Panc1 (cell line): Measurements from ENCODE around the gene AK2. TPM values are rescaled to one million over a fixed set of nuclear protein-coding genes. Genes with fewer than 3 reads are reported as not detected.

Source experiments
- ATAC-seq: fragments of 200-7000 bp; cut with Tn5 transposase; 2 replicates; pipeline ENCODE4 v1.9.1; 2020; ENCODE audit warnings: mild to moderate bottlenecking, moderate library complexity
- BruUV-seq: library from RNA; stranded (reverse); fragments of 400-500 nt; replicated peaks from 2 replicates; lab custom pipeline; 2021; lab: Mats Ljungman, UMichigan
- CTCF ChIA-PET: fragments of 300-600 bp; sonication (Branson Sonifier 250); formaldehyde crosslinking; loops from one replicate; lab custom pipeline; 2022; ENCODE audit warnings: antibody characterized with exemption; lab: Charles Lee
- POLR2A ChIA-PET: fragments of 300-600 bp; sonication (Branson Sonifier 250); formaldehyde crosslinking; loops from one replicate; lab custom pipeline; 2022; ENCODE audit warnings: antibody characterized with exemption; lab: Charles Lee
- DNase-seq: peaks from one replicate; pipeline ENCODE4 v3.0.0-alpha.2; 2010; ENCODE audit warnings: low read depth, low spot score
- H3K27ac ChIP-seq: 2 replicates; pipeline ENCODE4 v1.5.1; 2011; ENCODE audit warnings: mild to moderate bottlenecking, low read length, inconsistent platforms
- H3K27me3 ChIP-seq: fragments of 200-500 bp; sonication (Bioruptor generic); 2 replicates; pipeline ENCODE4 v1.6.0; 2014; ENCODE audit warnings: low read length, inconsistent platforms; ENCODE audit not compliant: control insufficient read depth, insufficient read depth
- H3K36me3 ChIP-seq: fragments of 200-500 bp; sonication (Bioruptor generic); 2 replicates; pipeline ENCODE4 v1.5.1; 2014; ENCODE audit warnings: inconsistent platforms, mild to moderate bottlenecking, low read length, moderate library complexity; ENCODE audit not compliant: control insufficient read depth, insufficient read depth
- H3K4me1 ChIP-seq: 2 replicates; pipeline ENCODE4 v1.5.1; 2011; ENCODE audit warnings: inconsistent platforms, mild to moderate bottlenecking, low read length, moderate library complexity; ENCODE audit not compliant: control insufficient read depth, insufficient read depth
- H3K4me3 ChIP-seq, 2 experiments: 2 replicates each; pipeline ENCODE4 v1.5.1; 2011 to 2012; ENCODE audit warnings: low read depth in 2 of 2, low read length in 2 of 2, mild to moderate bottlenecking in 2 of 2, inconsistent platforms in 1 of 2, moderate library complexity in 1 of 2
- H3K9me3 ChIP-seq: fragments of 200-500 bp; sonication (Bioruptor generic); 2 replicates; pipeline ENCODE4 v1.5.1; 2014; ENCODE audit warnings: low read depth, mild to moderate bottlenecking, inconsistent platforms, low read length, moderate library complexity; ENCODE audit not compliant: control insufficient read depth, insufficient read depth
- POLR2AphosphoS5 ChIP-seq: IDR thresholded peaks from 2 replicates; pipeline ENCODE4 v1.6.1; 2012; ENCODE audit warnings: mild to moderate bottlenecking, low read depth, low read length, moderate library complexity
- SIN3A ChIP-seq: IDR thresholded peaks from 2 replicates; pipeline ENCODE4 v1.6.1; 2012; ENCODE audit warnings: low read depth, mild to moderate bottlenecking, low read length, moderate library complexity, borderline replicate concordance; ENCODE audit not compliant: insufficient read depth
- TCF7L2 ChIP-seq: IDR thresholded peaks from 2 replicates; pipeline ENCODE4 v1.6.1; 2011; ENCODE audit warnings: mild to moderate bottlenecking, low read depth, low read length, inconsistent platforms
- in situ Hi-C: cut with HindIII; loops from 2 replicates; pipeline ENCODE4 v1.10.0; 2016; ENCODE audit warnings: low sequenced_read_pairs, low pct_unique_long_range_greater_than_20kb
- intact Hi-C: fragments of 100-400 bp; cut with micrococcal nuclease; formaldehyde crosslinking; loops from one replicate; pipeline ENCODE4 v1.10.0; 2022; ENCODE audit not compliant: unreplicated experiment
- total RNA-seq: library from RNA; stranded (reverse); gene quantifications from one replicate; pipeline ENCODE4 v1.2.1, GENCODE V29; 2021; ENCODE audit not compliant: unreplicated experiment
- TF ChIP-seq, protein P1 (sequence below): fragments of 450-650 bp; IDR thresholded peaks from 2 replicates; pipeline ENCODE4 v1.5.1; 2017; ENCODE audit warnings: mild to moderate bottlenecking
- TF ChIP-seq, protein P2 (sequence below), 2 experiments: IDR thresholded peaks; 2 replicates each; pipeline ENCODE4 v1.6.1; 2011 to 2012; ENCODE audit warnings: low read depth in 2 of 2, control low read depth in 1 of 2, low read length in 1 of 2, mild to moderate bottlenecking in 1 of 2, moderate library complexity in 1 of 2; ENCODE audit not compliant: insufficient read depth in 1 of 2

The AK2 gene
- total RNA-seq, 1 experiment from 2014 or later: 213 TPM

DNA sequence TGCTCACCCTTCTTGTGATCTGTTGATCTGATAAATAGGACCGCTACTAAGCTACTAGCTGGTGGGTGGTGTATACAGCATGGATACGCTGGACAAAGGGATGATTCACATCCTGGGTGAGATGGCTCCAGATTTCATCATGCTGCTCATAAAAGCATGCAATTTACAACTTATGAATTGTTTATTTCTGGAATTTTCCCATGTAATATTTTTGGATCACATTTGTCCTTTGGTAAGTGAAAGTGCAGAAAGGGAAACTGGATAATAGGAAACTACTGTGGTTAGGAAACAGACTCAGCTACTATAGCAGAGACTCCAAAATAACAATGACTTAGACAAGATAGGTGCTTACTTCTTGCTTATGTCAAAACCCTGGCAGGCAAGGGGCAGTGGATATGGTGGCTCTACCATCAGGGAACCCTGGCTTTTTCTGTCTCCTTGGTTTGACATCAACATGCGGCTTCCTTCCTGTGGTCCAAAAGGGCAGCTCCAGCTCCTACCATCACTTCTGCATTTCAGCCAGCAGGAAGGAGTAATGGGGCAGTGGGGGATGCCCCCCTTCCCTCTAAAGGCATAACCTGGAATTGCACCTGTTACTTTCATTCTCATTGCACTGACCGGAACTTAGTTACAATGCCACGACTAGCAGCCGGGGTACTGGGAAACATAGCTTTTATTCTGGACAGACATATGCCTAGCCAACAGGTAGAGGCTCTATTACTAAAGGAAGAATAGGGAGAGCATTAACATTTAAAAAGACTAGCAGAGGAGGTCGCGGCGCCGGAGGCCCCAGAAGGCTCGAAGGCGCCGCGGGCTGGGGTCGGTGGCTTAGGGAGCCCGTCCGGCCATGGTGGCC lies 13.8 kb upstream of the AK2 start:
- in situ Hi-C loops (no loop called here), intact Hi-C loops (no loop called here)
- CTCF ChIA-PET: interaction anchor here (0.5 kb wide), 1 partner anchor 212 kb away, joined by 6 read pairs; no protein-coding TSS in a partner anchor

DNA sequence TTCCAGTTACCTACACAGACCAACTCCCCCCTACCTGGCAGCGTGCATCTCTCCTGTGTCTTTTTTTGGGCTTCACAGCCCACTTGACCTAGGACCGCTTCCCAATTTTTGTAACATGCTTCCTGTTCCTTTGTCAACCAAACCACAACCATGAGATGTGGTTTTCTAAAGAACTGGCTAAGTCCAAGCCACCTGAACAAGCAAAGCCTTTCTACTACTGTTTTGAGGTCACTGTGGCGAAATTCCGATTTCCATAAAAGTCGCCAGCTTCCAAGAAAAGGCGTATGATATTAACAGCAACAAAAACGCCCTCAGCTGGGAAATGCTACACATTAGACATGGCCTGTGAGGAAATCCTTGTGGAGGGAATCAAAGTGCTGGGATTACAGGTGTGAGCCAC lies 12.7 kb upstream of the AK2 start:
- Histone ChIP-seq H3K27ac (peak overlapping the region; percentile 4; the same call in 1 of the 2 replicates), H3K36me3 (no peaks in the 10 kb centered on the region), H3K4me3 (no peak overlapping the region), H3K9me3 (no peaks in the 10 kb centered on the region), H3K27me3 (no peaks in the 10 kb centered on the region), H3K4me1 (no peaks in the 10 kb centered on the region)
- no peak for TF ChIP-seq SIN3A
- TF ChIP-seq POLR2AphosphoS5: no peak
- no peak for TF ChIP-seq TCF7L2
- TF ChIP-seq, protein P1, sequence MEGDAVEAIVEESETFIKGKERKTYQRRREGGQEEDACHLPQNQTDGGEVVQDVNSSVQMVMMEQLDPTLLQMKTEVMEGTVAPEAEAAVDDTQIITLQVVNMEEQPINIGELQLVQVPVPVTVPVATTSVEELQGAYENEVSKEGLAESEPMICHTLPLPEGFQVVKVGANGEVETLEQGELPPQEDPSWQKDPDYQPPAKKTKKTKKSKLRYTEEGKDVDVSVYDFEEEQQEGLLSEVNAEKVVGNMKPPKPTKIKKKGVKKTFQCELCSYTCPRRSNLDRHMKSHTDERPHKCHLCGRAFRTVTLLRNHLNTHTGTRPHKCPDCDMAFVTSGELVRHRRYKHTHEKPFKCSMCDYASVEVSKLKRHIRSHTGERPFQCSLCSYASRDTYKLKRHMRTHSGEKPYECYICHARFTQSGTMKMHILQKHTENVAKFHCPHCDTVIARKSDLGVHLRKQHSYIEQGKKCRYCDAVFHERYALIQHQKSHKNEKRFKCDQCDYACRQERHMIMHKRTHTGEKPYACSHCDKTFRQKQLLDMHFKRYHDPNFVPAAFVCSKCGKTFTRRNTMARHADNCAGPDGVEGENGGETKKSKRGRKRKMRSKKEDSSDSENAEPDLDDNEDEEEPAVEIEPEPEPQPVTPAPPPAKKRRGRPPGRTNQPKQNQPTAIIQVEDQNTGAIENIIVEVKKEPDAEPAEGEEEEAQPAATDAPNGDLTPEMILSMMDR: no peak
- TF ChIP-seq, protein P2, sequence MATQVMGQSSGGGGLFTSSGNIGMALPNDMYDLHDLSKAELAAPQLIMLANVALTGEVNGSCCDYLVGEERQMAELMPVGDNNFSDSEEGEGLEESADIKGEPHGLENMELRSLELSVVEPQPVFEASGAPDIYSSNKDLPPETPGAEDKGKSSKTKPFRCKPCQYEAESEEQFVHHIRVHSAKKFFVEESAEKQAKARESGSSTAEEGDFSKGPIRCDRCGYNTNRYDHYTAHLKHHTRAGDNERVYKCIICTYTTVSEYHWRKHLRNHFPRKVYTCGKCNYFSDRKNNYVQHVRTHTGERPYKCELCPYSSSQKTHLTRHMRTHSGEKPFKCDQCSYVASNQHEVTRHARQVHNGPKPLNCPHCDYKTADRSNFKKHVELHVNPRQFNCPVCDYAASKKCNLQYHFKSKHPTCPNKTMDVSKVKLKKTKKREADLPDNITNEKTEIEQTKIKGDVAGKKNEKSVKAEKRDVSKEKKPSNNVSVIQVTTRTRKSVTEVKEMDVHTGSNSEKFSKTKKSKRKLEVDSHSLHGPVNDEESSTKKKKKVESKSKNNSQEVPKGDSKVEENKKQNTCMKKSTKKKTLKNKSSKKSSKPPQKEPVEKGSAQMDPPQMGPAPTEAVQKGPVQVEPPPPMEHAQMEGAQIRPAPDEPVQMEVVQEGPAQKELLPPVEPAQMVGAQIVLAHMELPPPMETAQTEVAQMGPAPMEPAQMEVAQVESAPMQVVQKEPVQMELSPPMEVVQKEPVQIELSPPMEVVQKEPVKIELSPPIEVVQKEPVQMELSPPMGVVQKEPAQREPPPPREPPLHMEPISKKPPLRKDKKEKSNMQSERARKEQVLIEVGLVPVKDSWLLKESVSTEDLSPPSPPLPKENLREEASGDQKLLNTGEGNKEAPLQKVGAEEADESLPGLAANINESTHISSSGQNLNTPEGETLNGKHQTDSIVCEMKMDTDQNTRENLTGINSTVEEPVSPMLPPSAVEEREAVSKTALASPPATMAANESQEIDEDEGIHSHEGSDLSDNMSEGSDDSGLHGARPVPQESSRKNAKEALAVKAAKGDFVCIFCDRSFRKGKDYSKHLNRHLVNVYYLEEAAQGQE (IDR thresholded peaks at IDR 0.05; ENCODE audit: insufficient read depth in 1 of 2, low read depth in 2 of 2, low read length in 1 of 2): no peak
- CTCF ChIA-PET: no interaction called here
- no peak for DNase-seq
- in situ Hi-C loops (no loop called here), intact Hi-C loops (no loop called here)
- no TSS peak for BruUV-seq
- no peak for ATAC-seq
- POLR2A ChIA-PET: no interaction called here

More for the DNA sequence above, 13.8 kb upstream of the AK2 start:
- Histone ChIP-seq H3K36me3 (no peaks in the 10 kb centered on the region), H3K9me3 (no peaks in the 10 kb centered on the region), H3K4me3 (no peak overlapping the region), H3K27me3 (no peaks in the 10 kb centered on the region), H3K4me1 (0 out of 2 replicates have a peak, but pooled peaks cover under 1% of the 10 kb centered on the region), H3K27ac (peak overlapping the region; percentile 59; the same call in 1 of the 2 replicates)
- ATAC-seq: peak; percentile 64; the same call in 1 of the 2 replicates
- no TSS peak for BruUV-seq
- POLR2A ChIA-PET: no interaction called here
- TF ChIP-seq TCF7L2: no peak
- no peak for TF ChIP-seq SIN3A
- no peak for TF ChIP-seq POLR2AphosphoS5
- TF ChIP-seq, protein P1: no peak
- TF ChIP-seq, protein P2 (IDR thresholded peaks at IDR 0.05; ENCODE audit: insufficient read depth in 1 of 2, low read depth in 2 of 2, low read length in 1 of 2): no peak
- DNase-seq: peak; percentile 41
